Dermis microvascular lymphatic vessel endothelial cell (primary cell): ENCODE results near the gene TTC13. TPM values are rescaled to one million over a fixed set of nuclear protein-coding genes. Genes with fewer than 3 reads are reported as not detected.

ENCODE experiments used
- DNase-seq, 2 donors: peaks; one replicate each; pipeline versions ENCODE4 v3.0.0 to v3.0.0-alpha.2; 2010; ENCODE audit warnings: low read depth in 2 of 2
- total RNA-seq: library from RNA; depleted of rRNA; stranded (reverse); fragments of >200 nt; gene quantifications from 2 replicates; pipeline ENCODE4 v1.2.1, GENCODE V29; 2014

The TTC13 gene
- total RNA-seq, 1 donor from 2014 or later = 8.6 TPM

GRCh38 chr1:230875370-230875769, 103.3 kb downstream of the TTC13 start:
- DNase-seq = no peak

DNA sequence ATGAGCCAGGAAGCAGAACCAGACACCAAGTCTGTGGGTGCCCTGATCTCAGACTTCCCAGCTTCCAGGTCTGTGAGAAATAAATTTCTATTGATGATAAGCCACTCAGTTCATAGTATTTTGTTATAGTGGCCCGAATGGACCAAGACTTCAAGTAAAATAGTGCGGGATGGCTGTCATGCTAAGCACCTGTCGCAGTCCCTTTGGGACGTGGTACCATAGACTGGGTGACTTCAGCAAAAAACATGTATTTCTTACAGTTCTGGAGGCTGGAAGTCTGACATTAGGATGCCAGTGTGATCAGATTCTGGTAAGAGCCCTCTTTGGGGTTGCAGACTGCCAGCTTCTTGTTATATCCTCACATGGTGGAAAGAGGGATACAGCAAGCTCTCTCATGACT, 107.7 kb downstream of the TTC13 start:
- no peak for DNase-seq

DNA sequence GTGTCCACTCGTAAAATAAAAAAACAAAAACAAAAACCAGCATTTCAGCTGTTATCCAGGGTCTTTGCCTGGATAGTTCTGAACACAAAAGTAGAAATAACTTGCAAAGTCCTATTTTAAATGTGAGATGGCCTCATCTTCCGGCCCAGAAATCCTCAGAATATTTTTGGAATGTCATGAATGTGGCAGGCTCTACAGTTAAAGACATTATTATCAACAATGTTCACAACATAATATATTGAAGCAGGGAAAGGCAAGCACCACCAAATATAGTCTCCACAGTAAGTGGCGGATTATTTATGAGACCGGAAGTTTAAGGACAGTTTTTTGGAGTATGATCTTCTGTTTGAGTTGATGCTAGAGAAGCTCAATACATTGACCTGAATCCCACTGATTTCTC, 109.2 kb downstream of the TTC13 start:
- DNase-seq = no peak

GRCh38 chr1:230868736-230869385, 109.8 kb downstream of the TTC13 start:
- DNase-seq = peak in 1 of 2 donors; percentile 63

GRCh38 chr1:230867903-230868735, 110.5 kb downstream of the TTC13 start, which contains the start of gene C1orf198:
Gene C1orf198 (minus strand): TSS chr1:230868521. CDS start chr1:230868512, 9 bp downstream.
- DNase-seq = peak in 1 of 2 donors; percentile 62

GRCh38 chr1:230867101-230867902, 111.4 kb downstream of the TTC13 start:
- DNase-seq = peak in 1 of 2 donors; percentile 27

DNA sequence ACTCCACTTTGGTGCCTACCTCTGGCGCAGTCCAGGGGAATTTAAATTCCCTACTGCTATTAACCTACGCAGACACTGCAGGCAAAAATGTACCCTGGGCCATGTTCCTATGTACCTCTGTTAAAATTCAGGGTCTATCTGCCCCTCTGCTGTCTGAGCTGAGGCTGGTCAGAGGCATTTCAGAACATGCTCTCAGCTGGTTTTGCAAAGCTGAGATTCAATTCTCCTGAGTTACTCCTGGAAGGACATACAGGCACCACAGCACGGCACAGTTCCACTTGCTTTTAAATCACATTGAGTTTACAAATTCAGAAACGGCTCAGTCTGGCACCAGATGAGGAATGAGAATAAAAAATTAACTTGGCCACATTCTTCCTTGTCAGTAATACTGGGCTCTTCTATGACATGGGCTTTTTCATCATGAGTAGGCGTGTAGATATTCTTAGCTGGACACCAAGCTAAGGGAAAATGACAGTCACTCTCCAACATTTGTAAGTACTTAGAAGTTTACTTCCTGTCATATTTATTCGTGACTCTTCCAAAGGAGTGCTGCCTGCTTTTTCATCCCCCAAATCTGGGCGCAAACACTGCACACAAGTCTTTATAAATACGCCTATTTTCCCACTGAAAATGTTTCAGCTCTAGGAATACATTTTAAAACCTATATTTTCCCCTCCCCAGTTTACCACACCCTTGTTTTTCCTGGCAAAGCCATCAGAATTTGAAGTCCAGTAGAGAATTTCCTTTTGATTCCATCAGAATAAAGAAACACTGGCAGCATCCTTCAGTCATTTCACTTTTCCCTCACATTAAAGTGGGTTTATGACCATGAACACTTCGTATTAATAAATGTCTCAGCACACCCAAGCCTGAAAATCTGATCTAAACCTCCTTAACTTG, 112.2 kb downstream of the TTC13 start:
- peak in 1 of 2 donors; percentile 29 for DNase-seq

DNA sequence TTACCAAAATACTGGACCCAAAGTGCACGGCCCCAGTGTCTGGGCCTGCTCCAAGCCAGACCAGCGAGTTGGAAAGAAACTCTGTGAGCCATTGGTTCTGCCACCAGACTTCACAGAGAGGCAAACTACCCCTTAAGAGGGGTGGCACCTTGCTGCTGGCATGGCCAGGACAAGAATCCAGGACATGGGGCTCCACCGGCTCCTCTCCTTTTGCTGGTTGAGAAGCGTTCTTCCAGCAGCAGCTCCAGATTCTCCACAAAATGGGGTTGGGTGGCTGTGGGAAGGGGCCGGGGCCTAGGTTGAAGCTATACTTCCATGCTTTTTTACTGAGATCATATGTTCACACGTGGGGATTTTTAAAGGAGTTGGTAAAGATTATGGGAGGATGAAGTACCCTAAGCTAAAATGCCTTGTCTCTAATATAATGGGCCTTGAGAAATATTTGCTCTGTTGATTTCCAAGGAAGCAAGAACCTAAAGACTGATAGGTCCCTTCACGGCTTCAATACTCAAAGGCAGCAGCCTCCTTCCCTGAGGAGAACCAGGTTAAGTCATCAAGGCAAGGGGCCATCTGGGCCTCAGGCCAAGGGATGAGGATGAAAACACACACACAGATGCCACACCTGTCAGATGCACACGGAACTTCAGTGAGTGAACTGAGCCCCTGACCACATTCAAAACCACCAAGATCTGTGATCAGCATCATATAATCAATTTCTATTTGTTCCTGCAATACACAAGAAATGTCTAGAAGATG, 113.4 kb downstream of the TTC13 start:
- no peak for DNase-seq

- no peak for DNase-seq
These were observed 114.2 kb downstream of the TTC13 start for GRCh38 chr1:230864441-230864840.

DNA sequence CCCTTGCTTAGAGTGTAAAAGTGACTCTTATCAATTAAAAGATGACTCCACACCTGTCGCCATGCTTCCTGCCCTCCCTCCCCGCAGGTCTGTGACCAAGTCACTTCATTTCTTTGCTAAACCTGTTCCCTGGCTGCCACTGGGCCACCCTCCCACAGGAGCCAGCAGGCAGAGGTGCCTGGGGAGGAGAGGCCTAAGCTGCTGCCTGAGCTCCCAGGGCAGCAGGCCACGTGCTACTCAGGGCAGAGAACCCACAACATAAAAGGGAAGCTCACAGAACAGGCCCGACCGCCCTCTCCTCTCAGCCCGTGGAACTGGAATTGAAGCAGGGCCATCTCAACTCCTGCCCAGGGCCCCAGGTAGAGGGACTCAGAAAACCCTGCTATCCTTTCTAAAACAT, 115.2 kb downstream of the TTC13 start:
- no peak for DNase-seq

- peak in 1 of 2 donors; percentile 48 for DNase-seq
These were observed 116.6 kb downstream of the TTC13 start for GRCh38 chr1:230861970-230862595.

GRCh38 chr1:230861489-230861888, 117.2 kb downstream of the TTC13 start:
- DNase-seq = no peak

DNA sequence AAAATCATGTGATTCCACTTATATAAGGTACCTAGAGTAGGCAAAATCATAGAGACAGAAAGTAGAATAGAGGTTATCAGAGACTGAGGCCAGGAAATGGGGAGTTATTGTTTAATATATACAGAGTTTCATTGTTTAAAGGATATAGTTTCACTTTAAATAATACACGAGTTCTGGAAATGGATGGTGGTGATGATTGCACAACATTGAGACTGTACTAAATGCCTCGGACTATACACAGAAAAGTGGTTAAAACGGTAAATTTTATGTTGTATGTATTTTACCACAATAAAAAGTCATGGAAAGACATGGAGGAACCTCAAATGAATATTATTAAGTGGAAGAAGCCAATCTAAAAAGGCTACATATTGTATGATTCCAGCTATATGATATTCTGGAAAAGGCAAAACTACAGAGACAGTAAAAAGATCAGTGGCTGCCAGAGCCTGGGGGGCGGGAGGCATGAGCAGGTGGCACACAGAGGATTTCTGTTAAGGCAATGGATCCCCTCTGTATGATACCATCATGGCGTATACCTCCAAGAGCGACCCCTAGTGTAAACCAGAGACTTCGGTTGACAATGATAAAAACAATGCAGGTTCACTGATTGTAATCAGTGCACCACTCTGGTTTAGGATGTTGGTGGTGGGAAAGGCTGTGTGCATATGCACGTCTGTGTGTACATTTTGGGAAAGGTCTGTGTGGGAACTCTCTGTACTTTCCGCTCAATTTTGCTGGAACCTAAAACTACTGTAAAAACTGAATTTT, 117.9 kb downstream of the TTC13 start:
- DNase-seq = no peak

DNA sequence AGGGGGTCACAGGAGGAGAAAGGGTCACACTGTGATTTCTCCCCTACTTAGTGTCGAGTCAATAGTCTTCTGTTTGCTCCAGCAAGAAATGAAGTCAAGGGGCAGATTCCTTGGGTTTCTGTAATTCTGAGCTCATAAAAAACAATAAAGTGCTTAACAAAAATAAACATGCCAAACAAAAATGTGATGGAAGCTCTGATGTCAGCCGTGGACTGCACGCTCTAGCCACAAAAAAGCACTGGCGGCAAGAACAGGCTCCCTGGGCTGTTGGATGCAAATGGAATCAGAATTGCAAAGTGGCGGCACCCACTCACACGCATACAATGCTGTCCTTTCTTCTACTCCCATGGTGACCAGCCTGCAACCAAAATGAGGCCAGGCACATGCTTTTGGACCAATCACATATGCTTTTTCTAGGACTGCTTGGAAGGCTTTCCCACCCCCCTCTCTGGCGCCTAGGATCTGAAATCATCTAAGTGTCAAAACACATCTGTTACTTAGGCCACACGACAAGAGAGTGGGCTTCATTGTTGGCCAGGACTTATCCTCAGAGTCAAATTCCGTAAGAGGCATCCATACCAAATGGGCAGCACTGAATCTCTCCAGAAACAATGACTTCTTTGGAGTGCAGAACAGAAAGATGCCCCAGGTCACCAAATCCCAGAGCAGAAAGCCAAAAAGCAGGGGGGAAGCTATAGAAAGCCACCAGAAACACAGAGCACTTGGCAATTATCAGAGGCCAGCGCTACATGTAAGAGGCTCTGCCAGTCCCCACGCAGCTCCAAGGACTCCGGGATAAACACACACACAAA, 119.5 kb downstream of the TTC13 start:
- no peak for DNase-seq

GRCh38 chr1:230858236-230858820, 120.3 kb downstream of the TTC13 start:
- DNase-seq = no peak

DNA sequence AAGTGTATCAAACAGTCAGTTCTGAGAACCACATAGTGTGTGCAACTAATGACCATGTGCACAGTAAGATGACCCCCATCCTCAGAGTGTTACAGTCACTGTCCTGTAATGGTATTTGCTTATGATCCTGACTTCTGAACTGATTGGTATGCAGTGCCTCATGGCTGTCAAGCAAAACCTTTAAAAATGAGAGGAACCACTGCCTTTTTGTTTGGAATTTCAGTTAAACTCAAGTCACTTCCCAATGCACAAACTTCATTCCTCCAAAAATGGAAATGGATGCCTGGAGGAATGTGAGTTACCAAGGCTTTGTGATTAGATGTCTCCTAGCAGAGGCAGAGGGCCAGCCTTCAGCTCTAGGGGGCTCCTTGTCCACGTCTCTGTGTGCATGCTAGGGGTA, 120.8 kb downstream of the TTC13 start:
- DNase-seq = no peak

- DNase-seq = peak in 1 of 2 donors; percentile 54
These were observed 121.6 kb downstream of the TTC13 start for GRCh38 chr1:230857077-230857476.
